NOMO-1 treated with dmso at 0.1 percent for 144 hours (cell line): Measurements from ENCODE around the gene FGFR3.

Experiments used
- DNase-seq: peaks from one replicate; lab custom pipeline; 2025; ENCODE audit not compliant: unreplicated experiment; lab: John Stamatoyannopoulos, UW

Gene FGFR3

DNA sequence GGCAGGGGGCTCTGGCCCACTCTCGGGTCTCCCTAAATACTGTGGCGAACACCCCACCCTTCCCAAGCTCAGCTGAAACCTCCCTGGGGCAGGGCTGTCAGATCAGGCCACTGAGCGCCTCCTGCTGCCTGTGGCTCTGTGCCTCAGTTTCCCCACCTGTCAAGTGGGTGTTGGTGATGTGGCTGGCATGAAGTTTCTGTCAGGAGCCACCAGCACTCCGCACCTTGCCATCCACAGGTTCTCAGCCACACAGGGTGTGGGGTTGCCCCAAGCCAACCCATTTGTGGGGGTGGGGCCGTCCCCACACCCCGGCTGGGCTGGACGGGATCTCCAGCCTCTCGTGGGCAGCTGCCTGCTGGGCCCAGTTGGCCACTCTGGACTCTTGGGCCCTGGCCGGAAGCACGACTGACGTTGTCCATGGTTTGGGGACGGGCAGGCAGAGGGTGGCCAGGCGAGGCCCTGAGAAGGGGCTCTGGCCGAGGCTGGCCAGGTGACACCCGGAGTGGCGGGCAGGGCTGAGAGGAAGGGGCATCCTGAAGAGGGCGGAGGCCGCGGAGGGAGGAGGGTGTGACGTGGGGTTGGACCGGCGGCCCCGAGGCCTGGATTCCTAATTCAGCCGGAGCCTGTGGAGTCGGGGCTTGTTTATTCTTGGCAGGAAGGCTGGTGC, 5.5 kb upstream of the FGFR3 start:
- no peak for DNase-seq

DNA sequence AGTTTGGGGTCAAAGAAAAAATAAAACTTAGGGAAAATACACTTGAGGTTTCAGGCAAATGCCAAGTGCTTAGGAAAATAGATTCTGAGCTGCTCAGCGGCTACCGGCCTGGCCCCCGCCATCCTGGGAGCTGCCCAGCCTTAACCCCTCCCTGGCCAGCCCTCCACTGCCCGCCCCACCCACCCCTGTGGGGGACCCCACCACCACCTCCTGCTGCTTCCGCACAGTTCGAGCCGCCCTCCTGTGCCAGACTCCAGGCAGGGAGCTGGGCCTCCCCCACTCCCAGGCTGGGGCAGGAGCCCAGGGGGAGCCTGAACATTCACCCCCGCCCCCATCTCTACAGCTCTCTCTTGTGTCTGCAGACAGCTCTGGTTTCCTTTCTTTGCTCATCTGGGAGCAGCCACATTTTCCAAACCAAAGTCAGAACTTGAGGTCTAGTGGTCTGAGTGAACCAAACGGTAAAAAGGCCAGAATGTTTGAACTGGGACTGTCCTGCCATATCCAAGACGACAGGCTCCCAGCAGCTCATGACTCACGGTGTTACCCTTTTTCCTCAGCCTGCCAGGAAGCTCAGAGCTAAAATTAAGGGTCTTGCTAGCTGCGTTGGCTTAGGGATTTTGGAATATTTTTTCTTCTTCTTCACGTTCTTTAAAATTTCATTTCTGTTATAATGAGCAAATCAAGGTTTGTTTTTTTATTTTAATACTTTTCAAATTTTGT, 4.7 kb upstream of the FGFR3 start:
- DNase-seq: no peak

DNA sequence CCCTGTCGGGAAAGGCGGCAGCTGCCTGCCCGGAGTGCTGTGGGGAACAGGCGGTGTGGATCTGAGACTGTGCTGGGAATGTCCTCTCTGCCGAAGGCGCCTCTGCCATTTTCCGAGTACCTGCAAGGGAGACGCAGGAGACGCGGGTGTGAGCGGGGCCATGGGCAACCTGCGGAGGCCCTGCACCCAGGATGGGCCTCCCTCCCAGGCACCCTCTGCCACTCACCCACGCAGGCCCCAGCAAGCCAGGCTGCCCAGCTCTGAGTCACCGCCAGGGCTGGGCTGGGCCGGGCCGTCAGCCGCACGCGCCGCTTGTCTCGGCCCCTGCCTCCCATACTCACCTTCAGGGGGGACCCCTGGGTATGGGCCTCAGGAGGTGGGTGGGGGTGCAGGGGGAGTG, 3.5 kb upstream of the FGFR3 start:
- DNase-seq: no peak

DNA sequence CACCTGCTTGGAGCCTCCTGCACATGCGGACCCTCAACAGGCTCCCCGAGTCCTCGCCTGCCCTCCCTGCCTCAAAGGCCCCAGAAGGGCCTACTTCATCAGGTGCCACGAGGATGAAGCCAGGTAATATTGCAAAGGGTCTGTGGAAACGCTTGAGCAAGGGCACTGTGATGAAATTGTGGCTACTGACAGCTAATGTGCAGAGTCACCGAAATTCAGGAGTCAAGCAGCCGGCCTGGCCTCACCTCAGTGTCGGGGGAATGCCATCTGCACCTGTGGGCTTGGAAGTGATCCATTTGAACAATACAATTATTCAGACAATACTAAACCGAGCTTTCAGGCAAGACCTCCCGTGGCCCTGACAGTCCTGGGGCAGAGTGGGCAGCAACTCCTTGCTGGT, 3.1 kb upstream of the FGFR3 start:
- DNase-seq: no peak

DNA sequence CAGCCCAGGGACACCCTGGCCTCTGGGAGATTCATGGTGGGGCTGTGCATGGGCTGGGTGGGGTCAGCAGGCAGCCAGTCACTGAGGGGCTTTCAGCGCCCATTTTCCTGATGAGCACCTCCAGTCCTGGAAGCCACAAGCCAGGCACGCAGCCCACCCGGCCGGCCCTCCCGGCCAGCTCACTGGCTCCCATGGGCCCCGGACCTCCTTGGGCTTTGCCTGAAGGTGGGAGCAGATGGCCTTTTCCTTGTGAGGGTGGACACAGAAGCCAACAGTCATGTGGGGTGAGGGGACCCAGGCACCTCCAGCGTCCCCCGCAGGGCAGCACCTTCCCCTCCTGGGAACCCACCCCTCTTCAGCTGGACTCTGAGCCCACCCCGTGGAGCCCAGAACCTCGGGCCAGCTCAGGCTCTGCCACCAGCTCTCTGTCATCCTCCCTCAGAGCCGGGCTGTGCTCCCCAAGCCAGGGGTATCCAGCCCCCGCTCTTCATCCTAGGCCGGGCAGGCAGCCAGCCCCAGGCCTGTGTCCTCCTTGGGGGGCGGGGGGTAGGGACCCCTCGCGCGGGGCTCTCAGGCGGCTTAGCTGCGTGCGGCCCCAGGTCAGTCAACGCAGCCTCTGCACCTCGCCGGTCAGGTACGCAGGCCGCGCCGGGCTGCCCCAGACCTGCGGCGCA, 798 bp upstream of the FGFR3 start:
- no peak for DNase-seq

DNA sequence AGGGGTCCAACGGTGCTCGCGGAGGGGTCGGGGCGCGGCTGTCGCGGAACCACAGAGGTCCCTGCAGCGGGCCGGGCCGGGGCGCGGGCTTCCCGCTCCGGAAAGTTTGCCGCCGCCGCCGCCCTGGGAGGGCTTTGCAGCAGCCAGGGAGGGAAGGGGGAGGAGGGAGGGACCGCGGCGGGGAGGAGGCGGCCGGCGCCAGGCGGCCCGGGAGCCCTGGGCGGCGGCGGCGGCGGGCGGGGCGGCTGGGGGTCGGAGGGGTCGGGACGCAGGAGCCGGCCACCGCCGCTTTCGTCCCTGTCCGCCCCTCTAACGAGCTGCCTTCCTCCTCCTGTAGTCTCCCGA, 375 bp downstream of the FGFR3 start:
- DNase-seq: no peak

DNA sequence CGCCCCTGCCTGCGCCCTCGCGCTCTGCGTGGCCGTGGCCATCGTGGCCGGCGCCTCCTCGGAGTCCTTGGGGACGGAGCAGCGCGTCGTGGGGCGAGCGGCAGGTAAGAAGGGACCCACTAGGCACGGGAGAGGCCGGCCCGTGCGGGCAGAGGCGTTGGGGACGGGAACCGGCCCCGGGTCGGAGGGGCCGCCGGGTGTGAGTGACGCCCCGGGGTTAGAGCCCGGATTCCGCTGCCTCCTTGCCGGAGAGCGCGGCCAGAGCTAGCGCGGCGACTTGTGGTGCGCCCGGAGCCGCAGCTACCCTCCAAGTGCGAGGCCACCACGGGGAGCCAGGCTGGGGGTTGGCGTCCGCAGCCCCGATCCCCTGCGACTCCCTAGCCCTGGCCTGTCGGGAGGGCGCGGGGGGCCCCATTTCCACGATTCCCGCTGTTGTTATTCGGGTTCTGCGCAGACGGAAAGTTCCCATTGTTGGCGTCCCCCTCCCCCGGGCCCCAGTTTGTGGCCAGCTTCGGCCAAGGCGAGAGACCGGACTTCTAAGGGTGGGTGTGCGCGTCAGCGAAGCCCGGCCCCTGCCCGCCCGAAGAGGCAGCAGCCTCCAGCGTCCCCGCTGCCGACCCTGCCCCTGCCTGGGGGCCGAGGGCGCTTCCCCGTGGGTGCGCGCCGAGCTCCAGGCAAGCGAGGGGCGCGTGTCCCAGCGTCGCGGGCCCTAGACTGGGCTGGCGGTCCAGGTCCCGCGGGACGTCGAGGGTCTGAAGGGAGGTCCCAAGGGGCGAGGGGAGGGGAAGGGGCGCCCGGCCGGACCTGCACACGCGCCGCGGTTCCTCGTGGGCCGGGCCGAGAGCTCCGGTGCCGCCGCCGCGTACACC, 1.1 kb downstream of the FGFR3 start:
- DNase-seq: no peak

DNA sequence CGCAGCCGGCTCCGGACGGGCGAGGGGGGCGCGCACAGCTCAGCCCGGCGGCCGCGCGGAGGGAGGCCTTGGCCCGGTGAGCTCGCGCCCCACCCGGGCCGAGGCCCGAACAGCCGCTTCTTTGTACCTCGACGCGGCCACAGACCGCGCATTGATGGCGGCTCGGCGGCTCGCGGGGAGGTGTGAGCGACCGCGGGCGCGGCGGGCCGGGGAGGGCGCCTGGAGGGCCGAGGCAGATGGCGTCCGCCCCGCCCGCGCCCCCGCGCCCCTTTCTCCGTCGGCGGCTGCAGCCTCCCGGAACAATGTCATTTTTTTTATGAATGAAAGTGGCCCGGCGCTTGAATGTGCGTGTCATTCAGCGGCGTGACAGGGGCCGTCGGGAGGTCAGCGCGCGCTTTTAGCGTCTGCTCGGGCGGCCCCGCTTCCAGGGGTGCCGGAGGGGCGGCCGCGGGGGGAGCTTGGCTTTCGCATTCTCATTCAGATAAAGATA, 1.8 kb downstream of the FGFR3 start:
- no peak for DNase-seq

DNA sequence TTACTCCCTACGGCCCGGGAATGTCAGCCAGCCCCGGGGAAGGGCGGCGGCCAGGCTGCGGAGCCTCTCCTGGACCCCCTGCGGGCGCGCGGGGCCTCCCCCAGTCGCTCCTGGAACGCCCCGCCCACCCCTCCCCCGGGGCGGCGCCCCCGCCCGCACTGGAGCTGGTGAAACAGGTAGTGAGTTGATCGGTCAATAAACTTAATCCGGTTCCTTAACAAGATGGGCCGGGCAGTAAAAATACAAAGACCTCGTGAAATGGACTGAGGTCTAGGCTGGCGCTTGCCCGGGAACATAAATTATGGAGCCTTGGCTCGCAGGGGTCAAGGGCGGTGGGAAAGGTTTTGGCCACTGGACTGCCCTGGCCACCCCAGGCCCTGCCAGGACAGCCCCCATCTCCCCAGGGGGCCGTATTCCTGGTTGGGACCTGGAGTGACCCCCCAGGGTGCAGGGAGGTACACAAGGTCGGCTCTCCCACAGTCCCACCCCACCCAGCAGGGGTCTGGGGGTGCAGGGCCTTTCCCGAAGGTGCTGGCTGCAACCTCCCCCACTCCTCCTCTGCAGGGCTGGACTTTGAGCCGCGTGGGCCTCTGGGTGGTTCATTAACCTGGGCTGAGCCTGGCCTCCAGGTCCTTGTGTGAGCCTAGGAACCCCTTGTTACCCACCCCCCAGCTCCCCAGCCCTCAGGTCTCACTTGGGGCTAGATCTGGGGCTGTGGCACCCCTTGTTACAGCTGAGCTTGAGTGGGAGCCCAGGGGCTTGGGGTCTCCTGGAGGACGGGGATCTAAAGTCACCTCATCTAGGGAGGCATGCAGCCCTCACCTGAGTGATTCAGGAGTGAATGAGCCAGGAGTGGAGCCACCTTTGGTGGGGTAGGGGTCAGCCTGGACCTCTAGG, 2.5 kb downstream of the FGFR3 start:
- DNase-seq: no peak

DNA sequence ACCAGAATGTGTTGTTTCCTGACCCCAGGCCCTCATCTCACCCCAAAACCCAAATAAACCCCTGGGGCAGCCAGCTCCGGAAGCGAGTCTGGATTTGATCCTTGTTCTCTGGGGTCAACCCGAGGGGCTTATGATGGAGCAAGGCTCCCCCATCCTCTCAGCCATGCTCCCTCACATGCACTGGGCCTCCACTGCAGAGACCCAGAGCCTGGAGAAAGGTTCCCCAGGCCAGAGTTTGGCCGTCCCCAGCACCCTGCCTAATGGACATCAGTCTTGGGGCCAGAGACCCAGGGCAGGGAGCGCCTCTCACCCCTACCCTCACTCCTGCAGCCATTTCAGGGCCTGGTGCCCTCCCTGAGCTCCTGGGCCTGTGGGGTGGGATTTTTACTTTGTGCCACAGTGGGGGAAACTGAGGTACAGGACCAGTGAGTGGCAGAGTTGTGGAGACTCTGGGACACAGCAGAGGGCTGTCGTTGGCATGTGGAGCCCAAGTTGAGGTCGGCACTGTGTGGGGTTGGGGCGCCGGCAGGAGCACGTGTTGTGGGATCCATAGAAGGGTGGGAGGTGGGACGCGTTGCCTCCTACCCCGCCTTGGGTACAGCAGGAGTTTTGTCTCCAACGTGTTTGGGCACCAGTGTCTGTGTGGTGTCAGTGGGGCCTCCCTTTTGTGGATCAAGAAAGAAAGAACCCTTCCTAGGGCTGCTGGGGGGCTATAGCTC, 3.6 kb downstream of the FGFR3 start:
- DNase-seq: no peak

DNA sequence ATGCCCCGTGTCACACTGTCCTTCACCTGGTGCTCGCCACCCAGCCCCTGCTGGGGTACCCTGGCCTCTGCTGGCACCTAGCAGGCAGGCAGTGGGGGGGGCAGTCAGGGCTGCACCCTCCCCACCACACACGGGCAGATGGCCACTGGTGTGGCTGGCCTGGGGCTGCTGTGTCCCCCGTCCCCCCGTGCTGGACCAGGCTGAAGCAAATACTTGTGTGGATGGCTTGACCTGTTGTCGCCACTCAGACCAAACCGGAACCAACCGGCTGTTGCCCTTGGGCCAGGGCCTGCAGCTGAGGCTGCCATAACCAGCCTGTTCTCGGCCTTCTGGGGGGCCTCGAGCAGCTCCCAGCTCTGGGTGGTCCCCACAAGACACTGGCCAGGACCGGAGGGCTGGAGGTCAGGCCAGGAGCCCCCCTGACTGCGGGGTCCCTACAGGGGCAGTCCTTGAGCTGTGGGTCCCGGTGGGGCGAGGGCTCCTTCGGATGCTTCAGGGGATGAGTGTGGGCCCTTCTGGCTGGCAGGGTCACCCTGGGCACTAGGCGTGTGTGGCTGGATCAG, 4.3 kb downstream of the FGFR3 start:
- DNase-seq: no peak

DNA sequence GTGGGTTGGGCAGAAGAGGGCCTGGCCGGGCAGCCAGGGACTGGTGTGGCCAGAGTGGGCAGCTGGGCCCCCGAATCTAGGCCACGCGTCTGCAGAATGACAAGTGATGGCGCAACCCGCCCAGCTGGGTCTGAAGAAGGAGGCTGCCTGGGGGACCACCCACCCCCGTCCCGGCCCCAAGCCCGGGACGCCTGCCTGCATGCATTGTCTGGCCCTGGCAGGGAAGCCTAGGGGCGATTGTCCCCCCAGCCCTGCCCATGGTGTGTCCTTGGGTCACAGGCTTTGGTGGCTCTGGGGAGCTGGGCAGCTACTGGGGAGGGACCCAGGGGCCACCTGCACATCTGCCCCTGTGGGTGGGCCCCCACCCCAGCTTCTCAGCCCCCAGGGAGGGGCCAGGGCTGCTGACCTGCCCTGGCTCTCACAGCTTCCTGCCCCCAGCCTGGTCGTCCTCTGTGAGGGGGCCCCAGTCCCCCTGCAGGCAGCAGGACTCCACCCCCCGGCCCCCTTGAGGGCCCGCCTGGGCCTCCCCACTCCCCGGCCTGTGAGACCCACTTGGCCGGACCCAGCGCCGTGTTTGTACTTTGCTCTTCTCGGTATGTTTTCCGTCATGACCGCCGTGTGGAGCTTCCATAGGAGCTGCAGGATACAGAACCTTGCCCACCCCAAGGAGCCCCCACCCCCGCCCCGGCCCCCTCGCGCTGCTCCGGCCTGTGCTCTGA, 4.9 kb downstream of the FGFR3 start:
- no peak for DNase-seq

DNA sequence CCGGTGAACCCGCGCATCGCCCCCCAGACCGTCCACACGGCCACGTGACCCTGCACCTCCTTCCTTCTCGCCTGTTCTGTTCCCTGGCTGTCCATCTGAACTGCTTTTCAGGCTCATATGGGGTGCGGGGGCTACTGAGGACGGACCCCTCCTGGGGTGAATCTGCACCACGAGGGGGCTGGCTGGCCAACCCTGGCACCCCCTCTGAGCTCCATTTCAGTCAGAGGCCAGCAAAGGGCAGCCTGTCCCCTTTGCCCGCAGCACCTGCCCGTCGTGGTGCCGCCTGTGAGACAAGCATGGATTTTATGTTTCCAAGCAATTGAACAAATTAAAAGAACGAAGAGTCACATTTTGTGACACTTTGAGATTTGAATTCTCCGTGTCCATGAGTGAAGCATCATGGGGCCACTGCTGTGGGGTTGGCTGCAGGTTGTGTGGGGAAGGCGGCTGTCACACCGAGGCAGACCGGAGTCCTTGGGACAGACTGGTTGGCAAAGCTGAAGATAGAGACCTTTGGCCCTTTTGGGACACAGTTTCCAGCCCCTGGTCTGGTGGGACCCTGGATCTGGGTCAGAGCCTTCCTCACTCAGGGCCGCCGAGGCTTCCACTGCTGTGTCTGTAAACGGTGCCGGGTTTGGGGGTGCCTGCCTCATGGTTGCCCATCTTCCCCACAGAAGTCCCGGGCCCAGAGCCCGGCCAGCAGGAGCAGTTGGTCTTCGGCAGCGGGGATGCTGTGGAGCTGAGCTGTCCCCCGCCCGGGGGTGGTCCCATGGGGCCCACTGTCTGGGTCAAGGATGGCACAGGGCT, 5.7 kb downstream of the FGFR3 start:
- DNase-seq: no peak

DNA sequence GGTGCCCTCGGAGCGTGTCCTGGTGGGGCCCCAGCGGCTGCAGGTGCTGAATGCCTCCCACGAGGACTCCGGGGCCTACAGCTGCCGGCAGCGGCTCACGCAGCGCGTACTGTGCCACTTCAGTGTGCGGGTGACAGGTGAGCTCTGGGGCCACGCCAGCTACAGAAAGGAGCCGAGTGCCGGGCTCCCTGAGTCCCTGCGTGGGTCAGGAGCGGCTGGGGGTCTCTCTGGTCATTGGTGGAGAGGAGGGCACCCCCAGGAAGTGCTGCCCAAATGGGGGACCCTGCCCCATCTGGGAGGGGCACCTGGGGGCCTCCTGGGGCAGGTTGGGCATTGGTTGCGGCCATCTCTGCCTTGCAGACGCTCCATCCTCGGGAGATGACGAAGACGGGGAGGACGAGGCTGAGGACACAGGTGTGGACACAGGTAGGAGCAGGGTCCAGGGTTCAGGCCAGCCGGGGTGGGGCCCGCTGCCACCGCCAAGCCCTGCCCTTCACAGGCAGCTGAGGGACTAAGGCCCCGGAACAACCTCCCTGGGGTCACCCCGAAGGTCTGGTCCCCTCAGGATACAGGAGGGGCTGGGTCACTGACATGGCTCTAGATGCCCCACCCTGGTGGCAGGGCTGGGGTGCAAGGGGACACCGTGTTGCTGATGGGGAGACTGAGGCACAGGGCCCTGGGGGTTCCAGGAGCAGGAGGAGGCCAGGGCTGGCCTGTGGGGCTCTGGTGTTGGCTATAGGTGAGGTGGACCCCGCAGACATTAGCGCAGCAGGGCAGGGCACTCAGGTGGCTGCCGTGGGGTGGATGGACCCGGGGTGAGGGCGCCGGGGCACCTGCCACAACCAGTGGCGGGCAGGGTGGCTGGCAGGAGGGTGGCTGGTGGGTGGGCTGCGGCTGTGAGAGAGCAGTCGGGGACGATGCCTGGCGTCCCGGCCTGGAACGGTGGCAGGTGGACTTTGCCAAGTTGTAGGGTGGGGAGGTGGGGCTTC, 6.6 kb downstream of the FGFR3 start:
- DNase-seq: no peak

DNA sequence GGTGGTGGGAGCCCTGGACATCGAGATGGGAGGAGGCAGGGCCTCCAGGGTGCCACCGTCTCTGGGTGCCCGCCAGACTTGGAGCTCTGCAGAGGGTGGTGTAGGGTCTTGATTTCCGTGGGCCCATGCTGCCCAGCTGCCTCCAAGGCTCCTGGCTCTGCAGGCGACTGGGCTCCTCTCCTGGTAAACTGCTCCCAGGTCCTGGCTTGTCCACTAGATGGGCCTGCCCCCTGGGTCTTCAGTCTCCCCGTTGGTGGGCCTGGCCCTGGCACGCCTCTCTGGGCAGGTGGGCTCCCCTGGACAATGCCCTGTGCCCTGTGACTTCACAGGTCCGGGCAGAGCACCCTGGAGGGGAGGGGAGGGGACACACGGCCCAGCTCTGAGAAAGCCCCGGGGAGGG, 7.7 kb downstream of the FGFR3 start:
- no peak for DNase-seq

DNA sequence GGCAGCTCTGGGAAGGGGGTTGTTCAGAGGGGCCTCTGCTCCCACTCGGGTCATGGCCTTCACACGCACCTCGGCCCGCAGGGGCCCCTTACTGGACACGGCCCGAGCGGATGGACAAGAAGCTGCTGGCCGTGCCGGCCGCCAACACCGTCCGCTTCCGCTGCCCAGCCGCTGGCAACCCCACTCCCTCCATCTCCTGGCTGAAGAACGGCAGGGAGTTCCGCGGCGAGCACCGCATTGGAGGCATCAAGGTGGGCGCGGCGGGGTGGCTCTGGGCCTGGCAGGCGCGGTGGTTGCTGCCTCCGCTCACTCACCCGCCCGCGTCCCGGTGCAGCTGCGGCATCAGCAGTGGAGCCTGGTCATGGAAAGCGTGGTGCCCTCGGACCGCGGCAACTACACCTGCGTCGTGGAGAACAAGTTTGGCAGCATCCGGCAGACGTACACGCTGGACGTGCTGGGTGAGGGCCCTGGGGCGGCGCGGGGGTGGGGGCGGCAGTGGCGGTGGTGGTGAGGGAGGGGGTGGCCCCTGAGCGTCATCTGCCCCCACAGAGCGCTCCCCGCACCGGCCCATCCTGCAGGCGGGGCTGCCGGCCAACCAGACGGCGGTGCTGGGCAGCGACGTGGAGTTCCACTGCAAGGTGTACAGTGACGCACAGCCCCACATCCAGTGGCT, 8.3 kb downstream of the FGFR3 start:
- DNase-seq: no peak
